NAMALWA (cell line): ENCODE data around the gene MAML3.

Experiments used
- DNase-seq: peaks from one replicate; pipeline ENCODE4 v3.0.0-alpha.2; 2015; ENCODE audit warnings: low spot score

Gene MAML3

GRCh38 chr4:139782926-139783522 lies 371.0 kb downstream of the MAML3 start:
- no peak for DNase-seq

GRCh38 chr4:139781066-139781465 lies 372.9 kb downstream of the MAML3 start:
- DNase-seq: no peak

GRCh38 chr4:139779691-139780090 lies 374.3 kb downstream of the MAML3 start:
- DNase-seq: no peak

DNA sequence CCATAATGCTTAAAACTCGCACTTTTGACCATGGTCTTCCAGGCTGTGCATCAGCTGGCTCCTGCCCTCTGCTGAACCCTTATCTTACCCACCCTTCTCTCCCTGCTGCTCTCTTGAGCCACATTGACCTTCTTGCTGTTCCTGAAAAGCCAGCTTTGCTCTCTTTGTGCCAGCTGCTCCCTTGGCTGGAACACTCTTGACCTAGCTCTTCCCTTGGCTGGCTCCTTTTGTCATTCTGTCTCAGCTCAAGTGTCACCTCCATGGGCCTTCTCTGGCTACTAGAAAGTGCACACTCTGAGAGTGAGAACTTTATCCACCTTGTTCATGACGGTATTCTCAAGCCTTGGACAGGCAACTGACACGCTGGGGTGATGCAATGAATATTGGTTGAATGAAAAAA lies 376.2 kb downstream of the MAML3 start:
- no peak for DNase-seq

GRCh38 chr4:139776235-139776634 lies 377.7 kb downstream of the MAML3 start:
- no peak for DNase-seq

- no peak for DNase-seq
Measured at GRCh38 chr4:139774759-139775487, 379.1 kb downstream of the MAML3 start.

GRCh38 chr4:139773560-139774318 lies 380.2 kb downstream of the MAML3 start:
- DNase-seq: no peak

GRCh38 chr4:139770361-139770760 lies 383.6 kb downstream of the MAML3 start:
- no peak for DNase-seq

DNA sequence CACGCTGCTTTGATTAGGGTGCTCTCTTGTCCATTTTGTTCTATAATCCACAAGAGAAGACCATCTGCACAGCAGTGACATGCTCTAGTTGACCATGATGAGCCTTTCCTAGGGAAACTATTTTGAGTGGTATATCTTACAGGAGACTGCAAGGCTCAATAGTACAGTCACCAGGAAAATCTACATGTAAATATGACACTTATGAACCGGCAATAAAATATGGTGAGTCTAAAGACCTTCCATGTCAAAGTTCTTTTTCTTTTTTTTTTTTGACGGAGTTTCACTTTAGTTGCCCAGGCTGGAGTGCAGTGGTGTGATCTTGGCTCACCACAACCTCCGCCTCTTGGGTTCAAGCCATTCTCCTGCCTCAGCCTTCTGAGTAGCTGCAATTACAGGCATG lies 384.6 kb downstream of the MAML3 start:
- DNase-seq: no peak

GRCh38 chr4:139768896-139769295 lies 385.1 kb downstream of the MAML3 start:
- DNase-seq: no peak

DNA sequence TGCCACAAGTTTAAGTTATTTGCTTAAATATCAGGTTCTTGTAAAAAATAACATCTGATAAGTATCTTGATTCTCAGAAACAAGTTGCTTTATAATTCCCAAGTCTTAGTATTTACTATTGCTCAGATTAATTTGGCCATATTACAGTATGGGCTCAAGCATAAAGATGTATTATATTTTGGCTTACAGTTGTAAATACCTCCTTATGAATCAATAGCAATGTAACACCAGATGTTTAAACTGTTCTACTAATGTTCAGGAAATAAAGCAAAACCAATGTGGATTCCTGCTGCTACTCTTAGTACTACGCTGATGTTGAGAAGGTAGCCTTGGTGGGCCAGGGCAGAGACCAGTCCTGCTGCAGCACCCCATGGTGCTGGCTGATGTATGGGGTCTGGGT lies 385.6 kb downstream of the MAML3 start:
- DNase-seq: no peak

- no peak for DNase-seq
Measured at GRCh38 chr4:139767585-139767984, 386.4 kb downstream of the MAML3 start.

GRCh38 chr4:139767168-139767567 lies 386.8 kb downstream of the MAML3 start:
- DNase-seq: no peak

DNA sequence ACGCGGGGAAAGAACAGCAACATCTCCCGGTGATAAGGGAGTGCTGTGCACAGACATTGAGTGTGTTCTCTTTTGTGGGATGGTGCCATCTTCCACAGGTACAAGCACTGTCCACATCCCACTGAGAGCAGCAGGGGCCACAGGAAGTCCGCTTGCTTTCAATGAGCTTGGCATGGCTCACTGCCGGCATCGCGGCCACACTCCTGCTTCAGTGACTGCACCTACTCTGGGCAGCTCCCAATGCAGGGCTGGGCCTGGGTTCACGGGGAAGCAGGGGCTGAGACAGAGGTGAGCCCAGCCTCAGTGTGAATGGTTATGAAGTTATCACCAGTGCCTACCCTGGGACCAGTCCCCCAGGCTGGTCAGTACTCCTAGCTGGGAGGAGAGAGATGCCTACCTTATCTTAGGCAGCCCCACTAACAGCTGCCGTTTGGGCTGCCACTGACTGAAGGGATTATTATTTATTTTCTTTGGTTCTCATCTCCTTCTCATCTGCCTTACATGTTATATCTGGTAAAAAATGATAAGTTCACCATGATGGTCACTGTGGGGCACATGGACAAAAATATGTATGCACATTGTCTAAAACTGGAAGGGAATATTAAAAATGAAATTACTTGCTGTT lies 389.2 kb downstream of the MAML3 start:
- no peak for DNase-seq

DNA sequence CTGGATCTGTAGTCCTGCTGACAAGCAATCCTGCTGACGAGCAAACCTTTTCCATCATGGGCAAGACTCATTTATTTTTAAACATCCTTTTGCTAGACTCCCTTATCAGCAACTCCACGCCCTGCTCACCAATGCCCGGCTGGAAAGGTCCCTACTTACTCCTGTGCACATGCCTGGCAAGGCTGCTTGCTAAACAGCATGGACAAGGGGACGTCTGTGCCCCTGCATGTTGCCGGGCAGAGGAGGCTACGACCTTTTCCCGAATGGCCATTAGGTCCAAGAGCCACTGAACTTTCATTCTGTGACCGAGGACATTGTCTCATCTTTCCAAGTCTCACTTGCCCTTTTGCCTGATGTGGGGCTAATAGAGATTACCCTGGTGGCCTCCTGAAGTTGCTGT lies 389.8 kb downstream of the MAML3 start:
- DNase-seq: no peak

- peak; percentile 35 for DNase-seq
Measured at GRCh38 chr4:139763672-139764071, 390.3 kb downstream of the MAML3 start.

DNA sequence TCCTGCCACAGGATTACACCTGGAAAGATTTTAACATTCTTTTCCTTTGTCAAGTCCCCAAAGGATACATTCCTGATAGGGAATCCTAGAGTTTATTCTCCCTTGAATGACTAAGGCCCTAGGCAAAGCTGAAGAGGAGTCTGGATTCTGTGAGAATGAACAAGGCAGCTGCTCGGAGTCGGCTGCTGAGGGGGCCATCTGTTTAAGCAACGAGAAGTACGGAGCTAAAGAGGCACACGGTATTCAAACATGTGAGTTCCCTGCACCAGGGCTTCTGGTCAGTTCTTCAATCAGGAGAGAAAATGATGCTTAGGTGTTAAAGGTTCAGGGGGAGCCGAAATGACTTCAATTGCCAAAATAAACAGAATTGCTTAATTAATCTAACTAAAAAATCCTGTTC lies 390.8 kb downstream of the MAML3 start:
- no peak for DNase-seq

- DNase-seq: no peak
Measured at GRCh38 chr4:139762720-139763119, 391.3 kb downstream of the MAML3 start.

GRCh38 chr4:139761461-139761860 lies 392.5 kb downstream of the MAML3 start:
- peak; percentile 66 for DNase-seq

- no peak for DNase-seq
Measured at GRCh38 chr4:139760567-139760966, 393.4 kb downstream of the MAML3 start.

DNA sequence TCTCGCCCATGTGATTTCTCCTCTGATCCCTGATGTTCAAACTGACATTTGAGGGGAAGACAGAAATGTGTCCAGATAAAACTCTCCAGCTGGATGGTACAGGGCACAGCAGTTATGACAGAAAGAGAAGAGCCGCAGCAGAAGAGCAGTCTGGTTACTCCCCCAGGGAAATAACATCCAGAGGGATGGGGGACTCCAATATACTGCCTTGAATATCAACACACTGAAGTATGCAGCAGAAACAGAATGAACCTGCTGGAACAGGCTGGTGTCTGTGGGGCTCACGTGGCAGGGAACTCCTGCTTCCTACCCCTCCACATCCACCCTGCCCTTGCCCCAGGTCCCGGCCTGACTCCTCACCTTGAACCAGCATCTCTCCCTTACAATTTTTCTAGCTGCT lies 394.9 kb downstream of the MAML3 start:
- no peak for DNase-seq

DNA sequence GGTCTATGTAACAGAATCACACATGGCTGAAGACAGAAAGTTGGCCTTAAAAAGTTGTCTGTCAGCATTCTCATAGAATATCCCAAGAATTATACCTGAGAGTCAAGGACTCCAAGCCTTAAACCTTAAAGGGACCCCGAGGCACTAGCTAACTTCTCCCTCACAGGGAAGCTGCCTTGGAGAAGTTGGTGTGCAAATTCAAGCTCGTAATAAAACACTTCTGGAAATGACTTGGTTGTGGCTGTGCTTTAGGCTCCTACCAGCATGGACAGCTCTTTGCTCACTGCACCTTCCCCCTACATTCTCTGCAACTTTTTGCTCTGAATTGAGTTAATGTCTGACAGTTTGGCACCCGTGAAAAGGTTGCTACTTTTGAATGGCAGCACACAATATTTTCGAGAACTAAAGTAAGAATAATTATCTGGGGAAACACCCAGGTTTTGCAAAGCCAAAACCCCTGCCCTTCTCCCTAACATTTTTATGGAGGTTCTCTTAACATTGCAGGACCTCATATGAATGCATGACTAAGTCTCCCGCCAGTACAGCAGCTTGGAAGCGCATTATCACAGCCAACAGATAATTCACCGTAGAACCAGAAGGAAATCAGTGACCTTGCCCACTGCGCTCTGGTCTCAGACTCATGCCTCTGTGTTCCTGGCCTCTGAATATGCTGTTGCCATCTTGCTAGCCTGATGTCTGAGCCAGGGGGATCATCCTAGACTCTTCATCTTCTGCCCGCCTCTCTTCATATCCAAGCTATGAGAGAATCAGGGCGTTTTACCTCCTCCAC lies 397.4 kb downstream of the MAML3 start:
- no peak for DNase-seq
